ENCODE data around the gene RNF157. TPM values are rescaled to one million over a fixed set of nuclear protein-coding genes. Genes with fewer than 3 reads are reported as not detected.

Gene RNF157
- total and polyA plus RNA-seq, 8 donors, result 0.95 to 41.4 (median 4.5) TPM

- peaks cover 0 to 7% (median 5%) of the 10 kb centered on the region in 3 donors for H3K27me3 ChIP-seq
- no peak overlapping the region for H3K4me3 ChIP-seq
- no peaks in the 10 kb centered on the region for H3K9me3 ChIP-seq
- H3K27ac ChIP-seq, result peak overlapping the region; percentile 37 to 67 (median 57)
- intact Hi-C loops (cut with DNase I; ENCODE audit: low total_unique reads), result no loop called here
- DNase-seq, result peak in 1 of 2 donors; percentile 45
- peaks cover 12 to 48% (median 21%) of the 10 kb centered on the region in 4 donors for H3K4me1 ChIP-seq
- H3K36me3 ChIP-seq, result no peaks in the 10 kb centered on the region
- no peak for TF ChIP-seq POLR2AphosphoS5 (IDR thresholded peaks at IDR 0.05)
- TF ChIP-seq CTCF (IDR thresholded peaks at IDR 0.05), result no peak
- TF ChIP-seq POLR2A (IDR thresholded peaks at IDR 0.05), result no peak
- TF ChIP-seq EP300 (IDR thresholded peaks at IDR 0.05), result no peak
- WGBS, 5 donors, result 74 to 82% (median 79%) methylated on average over 25 of the region's 25 CpGs
Measured at GRCh38 chr17:76145231-76146052, 94.9 kb downstream of the RNF157 start.

- Histone ChIP-seq H3K4me1 (peaks cover 24 to 65% (median 36%) of the 10 kb centered on the region in 4 donors), H3K9me3 (no peaks in the 10 kb centered on the region), H3K4me3 (no peak overlapping the region), H3K27ac (no peak overlapping the region), H3K27me3 (peaks cover 0 to 35% (median 34%) of the 10 kb centered on the region in 3 donors), H3K36me3 (no peaks in the 10 kb centered on the region)
- 88 to 96% (median 92%) methylated on average over 6 of the region's 6 CpGs for WGBS, 5 donors
- intact Hi-C loops (cut with DNase I; ENCODE audit: low total_unique reads), result no loop called here
- DNase-seq, result no peak
- TF ChIP-seq POLR2A (IDR thresholded peaks at IDR 0.05) (no peak), POLR2AphosphoS5 (IDR thresholded peaks at IDR 0.05) (no peak), CTCF (IDR thresholded peaks at IDR 0.05) (no peak), EP300 (IDR thresholded peaks at IDR 0.05) (no peak)
Measured at GRCh38 chr17:76142585-76143041, 97.7 kb downstream of the RNF157 start.

GRCh38 chr17:76142039-76142584 lies 98.2 kb downstream of the RNF157 start:
- Histone ChIP-seq H3K4me3 (no peak overlapping the region), H3K27me3 (peaks cover 0 to 40% (median 39%) of the 10 kb centered on the region in 3 donors), H3K4me1 (peaks cover 24 to 67% (median 37%) of the 10 kb centered on the region in 4 donors), H3K36me3 (no peaks in the 10 kb centered on the region), H3K9me3 (no peaks in the 10 kb centered on the region), H3K27ac (peak overlapping the region in 1 of 5 donors; percentile 39)
- TF ChIP-seq EP300 (IDR thresholded peaks at IDR 0.05), result no peak
- TF ChIP-seq CTCF (IDR thresholded peaks at IDR 0.05), result no peak
- no peak for TF ChIP-seq POLR2A (IDR thresholded peaks at IDR 0.05)
- no peak for TF ChIP-seq POLR2AphosphoS5 (IDR thresholded peaks at IDR 0.05)
- intact Hi-C loops (cut with DNase I; ENCODE audit: low total_unique reads), result no loop called here
- 55 to 69% (median 64%) methylated on average over 10 of the region's 10 CpGs for WGBS, 5 donors
- DNase-seq, result peak in 1 of 2 donors; percentile 36

- Histone ChIP-seq H3K27me3 (peaks cover 0 to 47% (median 45%) of the 10 kb centered on the region in 3 donors), H3K36me3 (no peaks in the 10 kb centered on the region), H3K4me1 (peaks cover 24 to 67% (median 37%) of the 10 kb centered on the region in 4 donors), H3K9me3 (no peaks in the 10 kb centered on the region), H3K27ac (peak within 1 kb of the TSS in 1 of 5 donors; percentile 39), H3K4me3 (peak within 1 kb of the TSS; percentile 43 to 59 (median 53))
- no peak for TF ChIP-seq CTCF (IDR thresholded peaks at IDR 0.05)
- no peak for TF ChIP-seq POLR2A (IDR thresholded peaks at IDR 0.05)
- TF ChIP-seq POLR2AphosphoS5 (IDR thresholded peaks at IDR 0.05), result no peak
- TF ChIP-seq EP300 (IDR thresholded peaks at IDR 0.05), result no peak
- 5 to 9% (median 7%) methylated on average over 48 to 59 of the region's 59 CpGs for WGBS, 5 donors
- peak; percentile 92 to 97 for DNase-seq
- intact Hi-C loops (cut with DNase I; ENCODE audit: low total_unique reads), result no loop called here
Measured at GRCh38 chr17:76141212-76142038, 98.9 kb downstream of the RNF157 start, which contains the start of gene FOXJ1. Gene FOXJ1 (minus strand): TSS chr17:76141245. CDS start chr17:76140395, 850 bp downstream.
